Measurements from ENCODE around the gene PDE3A.

The PDE3A gene

DNA sequence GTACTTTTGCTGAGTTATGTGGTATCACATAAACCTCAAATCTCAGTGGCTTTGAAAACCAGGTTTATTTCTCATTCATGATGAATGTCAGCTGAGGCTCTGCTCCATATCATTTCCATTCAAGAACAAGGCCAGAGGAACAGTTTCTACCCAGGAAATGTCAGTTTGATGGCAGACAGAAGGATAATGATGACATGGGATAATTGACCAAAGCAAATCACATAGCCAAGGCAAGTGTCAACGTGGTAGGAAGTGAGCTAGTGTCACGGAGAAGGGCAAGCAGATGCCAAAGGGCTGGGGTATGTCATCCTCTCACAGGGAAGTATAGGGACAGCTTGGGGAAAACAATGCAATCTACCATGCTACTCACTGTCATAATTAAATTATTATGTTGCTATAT lies 12.3 kb upstream of the PDE3A start:
- H3K27me3 ChIP-seq (ENCODE audit: insufficient read depth, poor library complexity, severe bottlenecking) = no peaks in the 10 kb centered on the region
- H3K4me3 ChIP-seq (ENCODE audit: severe bottlenecking) = no peak overlapping the region
- TF ChIP-seq, protein P1, sequence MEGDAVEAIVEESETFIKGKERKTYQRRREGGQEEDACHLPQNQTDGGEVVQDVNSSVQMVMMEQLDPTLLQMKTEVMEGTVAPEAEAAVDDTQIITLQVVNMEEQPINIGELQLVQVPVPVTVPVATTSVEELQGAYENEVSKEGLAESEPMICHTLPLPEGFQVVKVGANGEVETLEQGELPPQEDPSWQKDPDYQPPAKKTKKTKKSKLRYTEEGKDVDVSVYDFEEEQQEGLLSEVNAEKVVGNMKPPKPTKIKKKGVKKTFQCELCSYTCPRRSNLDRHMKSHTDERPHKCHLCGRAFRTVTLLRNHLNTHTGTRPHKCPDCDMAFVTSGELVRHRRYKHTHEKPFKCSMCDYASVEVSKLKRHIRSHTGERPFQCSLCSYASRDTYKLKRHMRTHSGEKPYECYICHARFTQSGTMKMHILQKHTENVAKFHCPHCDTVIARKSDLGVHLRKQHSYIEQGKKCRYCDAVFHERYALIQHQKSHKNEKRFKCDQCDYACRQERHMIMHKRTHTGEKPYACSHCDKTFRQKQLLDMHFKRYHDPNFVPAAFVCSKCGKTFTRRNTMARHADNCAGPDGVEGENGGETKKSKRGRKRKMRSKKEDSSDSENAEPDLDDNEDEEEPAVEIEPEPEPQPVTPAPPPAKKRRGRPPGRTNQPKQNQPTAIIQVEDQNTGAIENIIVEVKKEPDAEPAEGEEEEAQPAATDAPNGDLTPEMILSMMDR (IDR thresholded peaks at IDR 0.05; ENCODE audit: poor library complexity, severe bottlenecking) = no peak
- H3K9me3 ChIP-seq (ENCODE audit: severe bottlenecking) = no peaks in the 10 kb centered on the region
- H3K4me1 ChIP-seq (ENCODE audit: insufficient read depth, poor library complexity, severe bottlenecking) = no peaks in the 10 kb centered on the region
- no peak for DNase-seq (ENCODE audit: low spot score)
- ATAC-seq (ENCODE audit: low read depth) = no peak
- no peaks in the 10 kb centered on the region for H3K36me3 ChIP-seq (ENCODE audit: low read depth)
- no peak overlapping the region for H3K27ac ChIP-seq (ENCODE audit: poor library complexity, severe bottlenecking)

DNA sequence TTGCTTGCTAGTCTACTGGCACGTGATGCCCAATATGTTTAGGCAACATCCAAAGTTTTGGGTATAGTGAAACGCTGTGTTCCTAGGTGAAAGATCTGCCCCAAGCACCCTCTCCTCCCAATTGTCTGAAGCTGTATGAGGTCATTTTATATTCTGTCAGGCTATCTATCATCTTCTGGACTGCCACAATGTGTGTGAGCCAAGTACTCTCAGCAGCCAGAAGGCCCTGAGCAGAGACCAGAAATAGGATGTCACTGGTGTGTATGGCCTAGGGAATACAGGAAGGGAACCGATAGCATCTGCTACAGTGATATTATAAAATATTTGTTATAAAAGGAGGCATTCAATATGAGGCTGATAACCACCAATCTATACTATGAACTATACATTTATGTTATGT lies 7.9 kb upstream of the PDE3A start:
- ATAC-seq (ENCODE audit: low read depth) (no peak), DNase-seq (ENCODE audit: low spot score) (no peak)
- no peaks in the 10 kb centered on the region for H3K9me3 ChIP-seq (ENCODE audit: severe bottlenecking)
- no peaks in the 10 kb centered on the region for H3K4me1 ChIP-seq (ENCODE audit: insufficient read depth, poor library complexity, severe bottlenecking)
- TF ChIP-seq, protein P1 (IDR thresholded peaks at IDR 0.05; ENCODE audit: poor library complexity, severe bottlenecking) = no peak
- H3K27ac ChIP-seq (ENCODE audit: poor library complexity, severe bottlenecking) = no peak overlapping the region
- no peak overlapping the region for H3K4me3 ChIP-seq (ENCODE audit: severe bottlenecking)
- no peaks in the 10 kb centered on the region for H3K27me3 ChIP-seq (ENCODE audit: insufficient read depth, poor library complexity, severe bottlenecking)
- no peaks in the 10 kb centered on the region for H3K36me3 ChIP-seq (ENCODE audit: low read depth)

DNA sequence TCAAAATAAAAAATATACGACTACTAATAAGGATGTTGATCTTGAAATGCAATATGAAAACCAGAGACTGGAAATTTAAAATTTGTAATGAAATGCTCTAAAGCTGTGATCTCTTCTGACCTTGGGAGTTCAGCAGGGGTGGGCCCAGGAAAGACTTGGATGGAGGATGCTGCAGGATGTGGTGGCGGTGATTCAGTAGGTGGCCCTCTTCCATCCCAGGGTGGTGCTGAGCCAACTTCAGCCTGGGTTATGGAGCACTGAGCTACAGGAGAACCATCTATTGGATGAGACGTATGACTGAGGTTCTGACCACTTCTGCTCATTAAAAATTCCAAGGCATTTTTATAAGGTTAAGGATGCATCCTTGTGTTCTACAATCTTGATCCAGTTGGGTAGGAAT lies 6.9 kb upstream of the PDE3A start:
- no peaks in the 10 kb centered on the region for H3K9me3 ChIP-seq (ENCODE audit: severe bottlenecking)
- no peak for ATAC-seq (ENCODE audit: low read depth)
- no peak for DNase-seq (ENCODE audit: low spot score)
- no peaks in the 10 kb centered on the region for H3K4me1 ChIP-seq (ENCODE audit: insufficient read depth, poor library complexity, severe bottlenecking)
- H3K27ac ChIP-seq (ENCODE audit: poor library complexity, severe bottlenecking) = no peak overlapping the region
- no peaks in the 10 kb centered on the region for H3K27me3 ChIP-seq (ENCODE audit: insufficient read depth, poor library complexity, severe bottlenecking)
- no peak overlapping the region for H3K4me3 ChIP-seq (ENCODE audit: severe bottlenecking)
- TF ChIP-seq, protein P1 (IDR thresholded peaks at IDR 0.05; ENCODE audit: poor library complexity, severe bottlenecking) = no peak
- H3K36me3 ChIP-seq (ENCODE audit: low read depth) = no peaks in the 10 kb centered on the region

DNA sequence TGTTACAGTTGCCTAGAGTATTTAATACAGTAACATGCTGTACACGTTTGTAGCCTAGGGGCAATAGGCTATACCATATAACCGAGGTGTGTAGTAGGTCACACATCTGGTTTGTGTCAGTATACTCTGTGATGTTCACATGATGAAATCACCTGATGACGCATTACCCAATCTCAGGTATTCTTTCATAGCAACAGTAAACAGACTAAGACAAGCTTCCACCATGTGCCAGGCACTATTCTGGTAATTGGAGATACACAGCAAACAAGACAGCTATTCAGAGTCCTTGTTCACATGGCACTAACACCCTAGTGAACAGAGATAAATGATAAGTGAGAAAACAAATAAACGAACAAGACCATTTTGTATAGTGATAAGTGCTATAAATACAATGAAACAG lies 3.8 kb upstream of the PDE3A start:
- Histone ChIP-seq H3K36me3 (ENCODE audit: low read depth) (no peaks in the 10 kb centered on the region), H3K27ac (ENCODE audit: poor library complexity, severe bottlenecking) (no peak overlapping the region), H3K4me3 (ENCODE audit: severe bottlenecking) (no peak overlapping the region), H3K4me1 (ENCODE audit: insufficient read depth, poor library complexity, severe bottlenecking) (no peaks in the 10 kb centered on the region), H3K9me3 (ENCODE audit: severe bottlenecking) (no peaks in the 10 kb centered on the region), H3K27me3 (ENCODE audit: insufficient read depth, poor library complexity, severe bottlenecking) (peaks cover 21% of the 10 kb centered on the region)
- ATAC-seq (ENCODE audit: low read depth) = no peak
- no peak for DNase-seq (ENCODE audit: low spot score)
- TF ChIP-seq, protein P1 (IDR thresholded peaks at IDR 0.05; ENCODE audit: poor library complexity, severe bottlenecking) = no peak

DNA sequence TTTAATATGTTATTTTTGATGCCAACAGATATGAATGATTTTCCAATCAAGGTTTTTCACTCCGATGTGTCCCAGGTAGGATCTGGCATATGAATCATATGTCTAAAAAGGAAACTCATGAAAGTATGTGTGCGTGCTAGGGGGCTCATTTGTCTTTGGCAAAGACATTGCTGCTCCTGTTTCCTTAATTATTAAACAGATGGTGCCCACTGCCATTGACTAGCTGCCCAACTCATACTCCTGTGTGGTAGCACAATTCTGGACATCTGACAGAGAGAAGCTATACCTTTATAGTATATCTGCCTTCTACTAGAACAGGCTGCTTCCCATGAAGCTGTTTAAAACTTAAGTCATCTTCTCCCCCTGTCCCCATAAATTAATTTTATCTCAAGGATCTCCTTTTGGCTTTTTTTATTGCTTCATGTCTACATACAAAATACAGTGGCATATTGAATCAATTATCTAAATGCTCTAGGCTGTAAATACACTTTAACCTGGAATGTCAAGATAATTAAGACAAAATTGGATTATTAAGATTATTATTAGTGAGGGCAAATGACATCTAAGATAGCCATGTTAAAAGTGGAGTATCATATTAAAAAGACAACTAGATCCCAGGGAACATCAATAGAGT lies 1.4 kb upstream of the PDE3A start:
- TF ChIP-seq, protein P1 (IDR thresholded peaks at IDR 0.05; ENCODE audit: poor library complexity, severe bottlenecking) = no peak
- no peak for DNase-seq (ENCODE audit: low spot score)
- Histone ChIP-seq H3K9me3 (ENCODE audit: severe bottlenecking) (no peaks in the 10 kb centered on the region), H3K4me1 (ENCODE audit: insufficient read depth, poor library complexity, severe bottlenecking) (no peaks in the 10 kb centered on the region), H3K4me3 (ENCODE audit: severe bottlenecking) (no peak overlapping the region), H3K36me3 (ENCODE audit: low read depth) (no peaks in the 10 kb centered on the region), H3K27ac (ENCODE audit: poor library complexity, severe bottlenecking) (no peak overlapping the region), H3K27me3 (ENCODE audit: insufficient read depth, poor library complexity, severe bottlenecking) (peaks cover 39% of the 10 kb centered on the region)
- no peak for ATAC-seq (ENCODE audit: low read depth)
